GM23338 (cell line): Measurements from ENCODE around the gene MRNIP. TPM values are rescaled to one million over a fixed set of nuclear protein-coding genes. Genes with fewer than 3 reads are reported as not detected.

Experiments
- ATAC-seq: fragments of 200-7000 bp; cut with Tn5 transposase; 3 replicates; pipeline ENCODE4 v1.9.1; 2020
- DNase-seq: peaks from one replicate; pipeline ENCODE4 v3.0.0-alpha.2; 2015; ENCODE audit warnings: low spot score
- H2AFZ ChIP-seq: fragments of 200-600 bp; sonication (generic); 2 replicates; pipeline ENCODE4 v1.8.0; 2016; ENCODE audit warnings: antibody characterized with exemption, mild to moderate bottlenecking, moderate library complexity
- H3F3A ChIP-seq: fragments of 200-600 bp; sonication (generic); replicated peaks from 2 replicates; pipeline ENCODE4 v1.8.0; 2017; ENCODE audit warnings: antibody characterized with exemption, mixed run types, low read depth
- H3K27ac ChIP-seq: fragments of 200-600 bp; sonication (generic); 2 replicates; pipeline ENCODE4 v1.6.1; 2016; ENCODE audit warnings: low read depth
- H3K27me3 ChIP-seq: fragments of 200-600 bp; sonication (generic); 2 replicates; pipeline ENCODE4 v1.8.0; 2016; ENCODE audit warnings: mild to moderate bottlenecking, mixed run types, moderate library complexity; ENCODE audit not compliant: insufficient read depth
- H3K36me3 ChIP-seq: fragments of 200-600 bp; sonication (generic); 2 replicates; pipeline ENCODE4 v1.8.0; 2016; ENCODE audit warnings: mild to moderate bottlenecking; ENCODE audit not compliant: insufficient read depth
- H3K4me1 ChIP-seq: fragments of 200-600 bp; sonication (generic); 2 replicates; pipeline ENCODE4 v1.8.0; 2016; ENCODE audit warnings: mild to moderate bottlenecking, moderate library complexity; ENCODE audit not compliant: insufficient read depth
- H3K4me2 ChIP-seq: fragments of 200-600 bp; sonication (generic); 2 replicates; pipeline ENCODE4 v1.7.1; 2017; ENCODE audit warnings: mixed run types
- H3K4me3 ChIP-seq: fragments of 200-600 bp; sonication (generic); 2 replicates; pipeline ENCODE4 v1.6.1; 2016; ENCODE audit warnings: mixed run types
- H3K79me2 ChIP-seq: fragments of 200-600 bp; sonication (generic); replicated peaks from 2 replicates; pipeline ENCODE4 v1.8.0; 2017; ENCODE audit warnings: mild to moderate bottlenecking; ENCODE audit not compliant: insufficient read depth
- H3K9me2 ChIP-seq: fragments of 200-600 bp; sonication (generic); 2 replicates; pipeline ENCODE4 v1.8.0; 2017; ENCODE audit not compliant: insufficient read depth
- H4K20me1 ChIP-seq: fragments of 200-600 bp; sonication (generic); replicated peaks from 2 replicates; pipeline ENCODE4 v1.8.0; 2017; ENCODE audit warnings: mild to moderate bottlenecking; ENCODE audit not compliant: insufficient read depth
- H3K27ac Mint-ChIP-seq: 2 replicates; pipeline ENCODE4 v1.8.0; 2020; ENCODE audit warnings: inconsistent platforms, mild to moderate bottlenecking, moderate library complexity, mixed read lengths
- H3K27me3 Mint-ChIP-seq: 3 replicates; pipeline ENCODE4 v1.8.0; 2022; ENCODE audit warnings: low read depth, mild to moderate bottlenecking, moderate library complexity, mixed read lengths, inconsistent platforms; ENCODE audit not compliant: insufficient read depth, poor library complexity
- H3K36me3 Mint-ChIP-seq: 3 replicates; pipeline ENCODE4 v1.8.0; 2021; ENCODE audit warnings: low read depth, mild to moderate bottlenecking, inconsistent platforms, moderate library complexity, mixed read lengths
- H3K4me1 Mint-ChIP-seq: 3 replicates; pipeline ENCODE4 v1.8.0; 2020; ENCODE audit warnings: mild to moderate bottlenecking, inconsistent platforms, mixed read lengths
- H3K4me3 Mint-ChIP-seq: 3 replicates; pipeline ENCODE4 v1.8.0; 2021; ENCODE audit warnings: moderate library complexity, mild to moderate bottlenecking, inconsistent platforms, mixed read lengths
- H3K9me3 Mint-ChIP-seq: 3 replicates; pipeline ENCODE4 v1.8.0; 2020; ENCODE audit warnings: moderate library complexity, mild to moderate bottlenecking, inconsistent platforms, mixed read lengths
- CREB1 ChIP-seq: fragments of 250-450 bp; sonication (Bioruptor Pico); IDR thresholded peaks from 2 replicates; pipeline ENCODE4 v1.5.0; 2020; ENCODE audit warnings: low read depth, mild to moderate bottlenecking, moderate library complexity
- CTCF ChIP-seq, 2 experiments: fragments of 200-600 bp in 1 of 2; sonication (generic) in 1 of 2; conservative IDR thresholded peaks; 2 replicates each; pipeline versions ENCODE4 v1.5.1 to v1.6.1; 2016 to 2017; ENCODE audit warnings: antibody characterized with exemption in 2 of 2, low read depth in 2 of 2, mild to moderate bottlenecking in 2 of 2, moderate library complexity in 1 of 2
- ETS1 ChIP-seq: IDR thresholded peaks from 2 replicates; pipeline ENCODE4 v1.6.1; 2016; ENCODE audit warnings: antibody characterized with exemption
- EZH2 ChIP-seq: fragments of 200-600 bp; sonication (generic); IDR thresholded peaks from one replicate; pipeline ENCODE4 v1.8.0; 2017; ENCODE audit warnings: antibody characterized with exemption, mild to moderate bottlenecking, low read depth; ENCODE audit not compliant: unreplicated experiment
- EZH2phosphoT487 ChIP-seq: fragments of 200-600 bp; sonication (generic); IDR thresholded peaks from one replicate; pipeline ENCODE4 v1.8.1; 2018; ENCODE audit warnings: antibody characterized with exemption; ENCODE audit not compliant: unreplicated experiment
- JUNB ChIP-seq: IDR thresholded peaks from one replicate; pipeline ENCODE4 v1.6.1; 2016; ENCODE audit warnings: antibody characterized with exemption; ENCODE audit not compliant: unreplicated experiment
- NANOG ChIP-seq: IDR thresholded peaks from 2 replicates; pipeline ENCODE4 v1.6.1; 2016; ENCODE audit warnings: antibody characterized with exemption, borderline replicate concordance
- POLR2AphosphoS5 ChIP-seq: IDR thresholded peaks from 2 replicates; pipeline ENCODE4 v1.6.1; 2016; ENCODE audit warnings: antibody characterized with exemption, low read depth
- REST ChIP-seq: IDR thresholded peaks from one replicate; pipeline ENCODE4 v1.6.1; 2018; ENCODE audit warnings: antibody characterized with exemption; ENCODE audit not compliant: unreplicated experiment
- STAT1 ChIP-seq: IDR thresholded peaks from one replicate; pipeline ENCODE4 v1.6.1; 2016; ENCODE audit warnings: antibody characterized with exemption; ENCODE audit not compliant: unreplicated experiment
- ZNF114 ChIP-seq: fragments of 250-450 bp; sonication (Bioruptor Pico); IDR thresholded peaks from 2 replicates; pipeline ENCODE4 v1.5.0; 2020; ENCODE audit warnings: mild to moderate bottlenecking, moderate library complexity
- ZNF462 ChIP-seq: fragments of 250-450 bp; sonication (Bioruptor Pico); IDR thresholded peaks from 2 replicates; pipeline ENCODE4 v1.5.0; 2020; ENCODE audit warnings: mild to moderate bottlenecking, moderate library complexity
- polyA plus RNA-seq: library from polyadenylated mRNA; unstranded; fragments of >200 nt; fragmentation: Nextera tagmentation; extraction: Ambion mirVana; gene quantifications from 2 replicates; pipeline ENCODE4 v1.2.1, GENCODE V29; 2016
- total RNA-seq: library from RNA; depleted of rRNA; stranded (reverse); fragments of >200 nt; shearing (Covaris generic); gene quantifications from 2 replicates; pipeline ENCODE4 v1.2.3, GENCODE V29; 2014

Gene MRNIP
- total and polyA plus RNA-seq, 2 experiments from 2014 or later = 18.2 to 34.4 TPM

GRCh38 chr5:179854356-179854755, 4.3 kb downstream of the MRNIP start:
- no peaks in the 10 kb centered on the region for H3K27me3 ChIP-seq

More at GRCh38 chr5:179854356-179854755, 4.3 kb downstream of the MRNIP start:
- Mint-ChIP-seq H3K36me3 (peaks cover 22% of the 10 kb centered on the region), H3K9me3 (no peaks in the 10 kb centered on the region), H3K4me1 (peaks cover 13% of the 10 kb centered on the region; the same call in 2 of the 3 replicates), H3K27me3 (peaks cover 22% of the 10 kb centered on the region), H3K4me3 (no peak overlapping the region), H3K27ac (no peak overlapping the region)
- Histone ChIP-seq H3K27ac (no peak overlapping the region), H2AFZ (no peak overlapping the region), H3K4me1 (no peaks in the 10 kb centered on the region), H3K9me2 (no peaks in the 10 kb centered on the region), H3K79me2 (peaks cover 36% of the 10 kb centered on the region), H3F3A (peaks cover 10% of the 10 kb centered on the region; the same call in 1 of the 2 replicates), H3K4me3 (no peak overlapping the region), H3K4me2 (no peak overlapping the region), H3K36me3 (peaks cover 14% of the 10 kb centered on the region), H4K20me1 (peaks cover 9% of the 10 kb centered on the region; the same call in 1 of the 2 replicates)
- TF ChIP-seq ZNF114 (CRISPR knock-in tag) (no peak), JUNB (no peak), POLR2AphosphoS5 (no peak), CREB1 (CRISPR knock-in tag) (no peak), EZH2 (no peak), ZNF462 (CRISPR knock-in tag) (no peak), REST (no peak), EZH2phosphoT487 (no peak), NANOG (no peak), CTCF (conservative IDR thresholded peaks at IDR 0.05; ENCODE audit: low read depth in 2 of 2) (no peak), ETS1 (no peak), STAT1 (no peak)
- DNase-seq (no peak), ATAC-seq (no peak)
